ENCODE results near the gene PTGER1. TPM values are rescaled to one million over a fixed set of nuclear protein-coding genes. Genes with fewer than 3 reads are reported as not detected.
A peak's percentile ranks its signal among the peaks of the same experiment; 100 is the strongest.

The PTGER1 gene
- total RNA-seq, 3 donors from 2014 or later, result 0.48 to 1.3 TPM; not detected in 1

- DNase-seq (ENCODE audit: low spot score in 2 of 2), result no peak
- Histone ChIP-seq H3K4me1 (no peaks in the 10 kb centered on the region), H3K36me3 (peaks cover 12% of the 10 kb centered on the region), H3K9me3 (no peaks in the 10 kb centered on the region), H3K27me3 (no peaks in the 10 kb centered on the region), H3K4me3 (no peak overlapping the region), H3K27ac (no peak overlapping the region)
- intact Hi-C loops (cut with DNase I; ENCODE audit: low total_unique reads), result no loop called here
- TF ChIP-seq POLR2AphosphoS5 (IDR thresholded peaks at IDR 0.05) (no peak), POLR2A (IDR thresholded peaks at IDR 0.05) (no peak)
Observed at GRCh38 chr19:14442891-14443631, 32.1 kb downstream of the PTGER1 start.

- no peak overlapping the region for H3K27ac ChIP-seq
- intact Hi-C loops (cut with DNase I; ENCODE audit: low total_unique reads), result no loop called here
Observed at GRCh38 chr19:14441041-14441938, 33.9 kb downstream of the PTGER1 start.

GRCh38 chr19:14440049-14440448 lies 35.1 kb downstream of the PTGER1 start:
- H3K9me3 ChIP-seq, result no peaks in the 10 kb centered on the region
- peaks cover 12% of the 10 kb centered on the region for H3K36me3 ChIP-seq
- peak overlapping the region in 1 of 2 donors; percentile 12 for H3K27ac ChIP-seq
- H3K4me1 ChIP-seq, result no peaks in the 10 kb centered on the region
- no peak for DNase-seq (ENCODE audit: low spot score in 2 of 2)
- TF ChIP-seq POLR2A (IDR thresholded peaks at IDR 0.05) (no peak), CTCF (IDR thresholded peaks at IDR 0.05) (no peak), POLR2AphosphoS5 (IDR thresholded peaks at IDR 0.05) (no peak)
- peak overlapping the region; percentile 23 to 48 (median 25) for H3K4me3 ChIP-seq
- intact Hi-C loops (cut with DNase I; ENCODE audit: low total_unique reads), result no loop called here
- H3K27me3 ChIP-seq, result no peaks in the 10 kb centered on the region

More at GRCh38 chr19:14441041-14441938, 33.9 kb downstream of the PTGER1 start:
- no peaks in the 10 kb centered on the region for H3K4me1 ChIP-seq
- no peak for TF ChIP-seq CTCF (IDR thresholded peaks at IDR 0.05)
- no peak for TF ChIP-seq POLR2A (IDR thresholded peaks at IDR 0.05)
- no peak for TF ChIP-seq POLR2AphosphoS5 (IDR thresholded peaks at IDR 0.05)
- peaks cover 12% of the 10 kb centered on the region for H3K36me3 ChIP-seq
- H3K27me3 ChIP-seq, result no peaks in the 10 kb centered on the region
- H3K9me3 ChIP-seq, result no peaks in the 10 kb centered on the region
- no peak for DNase-seq (ENCODE audit: low spot score in 2 of 2)
- H3K4me3 ChIP-seq, result no peak overlapping the region

- TF ChIP-seq CTCF (IDR thresholded peaks at IDR 0.05) (no peak), POLR2A (IDR thresholded peaks at IDR 0.05) (no peak), POLR2AphosphoS5 (IDR thresholded peaks at IDR 0.05) (no peak)
- no peaks in the 10 kb centered on the region for H3K9me3 ChIP-seq
- DNase-seq (ENCODE audit: low spot score in 2 of 2), result no peak
- intact Hi-C loops (cut with DNase I; ENCODE audit: low total_unique reads), result no loop called here
- H3K27me3 ChIP-seq, result no peaks in the 10 kb centered on the region
- peaks cover 5% of the 10 kb centered on the region for H3K36me3 ChIP-seq
- H3K27ac ChIP-seq, result no peak overlapping the region
- H3K4me1 ChIP-seq, result peaks cover 4 to 6% of the 10 kb centered on the region in 2 donors
- H3K4me3 ChIP-seq, result no peak overlapping the region
Observed at GRCh38 chr19:14439014-14439413, 36.1 kb downstream of the PTGER1 start.

GRCh38 chr19:14437578-14438140 lies 37.5 kb downstream of the PTGER1 start:
- H3K27me3 ChIP-seq, result no peaks in the 10 kb centered on the region
- H3K9me3 ChIP-seq, result no peaks in the 10 kb centered on the region
- peaks cover 6 to 7% of the 10 kb centered on the region in 2 donors for H3K4me1 ChIP-seq
- DNase-seq (ENCODE audit: low spot score in 2 of 2), result no peak
- H3K27ac ChIP-seq, result no peak overlapping the region
- TF ChIP-seq POLR2AphosphoS5 (IDR thresholded peaks at IDR 0.05) (no peak), CTCF (IDR thresholded peaks at IDR 0.05) (no peak), POLR2A (IDR thresholded peaks at IDR 0.05) (no peak)
- intact Hi-C loops (cut with DNase I; ENCODE audit: low total_unique reads), result no loop called here
- H3K36me3 ChIP-seq, result no peaks in the 10 kb centered on the region
- no peak overlapping the region for H3K4me3 ChIP-seq

All from breast epithelium (tissue), 4 donors.